Skeletal muscle cell (primary cell): ENCODE results near the gene RAP1GAP2.
"Not testable (repeated sequence)": the region's sequence is repeated elsewhere in the genome, so short reads cannot be mapped to it uniquely, and the experiment has no call there.

ENCODE experiments used
- DNase-seq: peaks from one replicate; pipeline ENCODE4 v3.0.0-alpha.2; 2010; ENCODE audit warnings: low read depth
- H3K4me3 ChIP-seq: 2 replicates; pipeline ENCODE4 v1.5.1; 2011; ENCODE audit warnings: low read depth, mild to moderate bottlenecking, control low read depth, low read length, moderate library complexity

The RAP1GAP2 gene

DNA sequence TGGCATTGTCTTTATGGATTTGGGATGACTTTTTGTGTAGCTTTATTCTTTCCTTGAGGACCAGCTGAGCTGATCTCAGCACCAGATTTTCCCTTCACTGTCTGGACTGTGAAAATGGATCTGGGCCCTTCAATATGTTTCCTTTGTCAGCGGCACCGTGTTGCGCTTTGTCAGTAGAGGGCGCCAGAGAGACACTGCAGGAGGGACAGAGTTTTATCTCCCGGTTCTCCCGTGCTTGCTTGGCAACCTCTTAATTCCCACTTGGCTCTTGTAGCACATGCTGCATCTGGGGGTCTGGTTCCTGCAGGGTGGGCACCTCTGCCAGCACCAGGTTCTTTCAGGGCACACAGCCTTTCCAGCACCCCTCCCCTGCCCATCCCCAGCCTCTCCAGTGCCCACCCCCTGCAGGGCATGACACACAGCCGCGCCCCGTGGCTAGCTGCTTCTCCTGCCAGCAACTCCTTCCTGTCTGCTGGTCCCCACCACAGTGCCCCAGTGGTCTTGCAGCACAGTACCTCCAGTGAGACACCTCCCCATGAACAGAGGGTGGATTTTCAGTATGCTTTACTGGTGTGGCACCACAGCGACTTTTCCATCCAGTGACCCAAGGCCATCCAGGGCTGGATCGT, 247.6 kb downstream of the RAP1GAP2 start:
- DNase-seq: no peak
- no peak overlapping the region for H3K4me3 ChIP-seq

DNA sequence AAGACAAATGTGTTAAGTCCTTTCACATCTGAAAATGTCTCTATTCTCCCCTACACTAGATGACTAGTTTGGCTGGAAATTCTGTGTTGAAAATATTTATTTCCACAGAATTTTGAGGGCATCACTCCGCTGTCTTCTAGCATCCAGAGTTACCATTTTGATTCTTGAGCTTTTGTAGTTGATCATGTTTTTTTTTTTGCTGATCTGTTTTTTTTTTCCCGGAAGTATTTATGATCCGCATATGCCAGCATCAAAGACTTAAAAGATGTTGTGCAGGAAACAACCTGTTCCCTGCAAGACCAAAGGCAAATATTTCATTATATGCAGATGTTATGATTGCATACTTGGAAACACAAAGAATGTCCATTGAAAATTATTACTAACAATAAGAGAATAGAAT, 250.5 kb downstream of the RAP1GAP2 start:
- DNase-seq: no peak

DNA sequence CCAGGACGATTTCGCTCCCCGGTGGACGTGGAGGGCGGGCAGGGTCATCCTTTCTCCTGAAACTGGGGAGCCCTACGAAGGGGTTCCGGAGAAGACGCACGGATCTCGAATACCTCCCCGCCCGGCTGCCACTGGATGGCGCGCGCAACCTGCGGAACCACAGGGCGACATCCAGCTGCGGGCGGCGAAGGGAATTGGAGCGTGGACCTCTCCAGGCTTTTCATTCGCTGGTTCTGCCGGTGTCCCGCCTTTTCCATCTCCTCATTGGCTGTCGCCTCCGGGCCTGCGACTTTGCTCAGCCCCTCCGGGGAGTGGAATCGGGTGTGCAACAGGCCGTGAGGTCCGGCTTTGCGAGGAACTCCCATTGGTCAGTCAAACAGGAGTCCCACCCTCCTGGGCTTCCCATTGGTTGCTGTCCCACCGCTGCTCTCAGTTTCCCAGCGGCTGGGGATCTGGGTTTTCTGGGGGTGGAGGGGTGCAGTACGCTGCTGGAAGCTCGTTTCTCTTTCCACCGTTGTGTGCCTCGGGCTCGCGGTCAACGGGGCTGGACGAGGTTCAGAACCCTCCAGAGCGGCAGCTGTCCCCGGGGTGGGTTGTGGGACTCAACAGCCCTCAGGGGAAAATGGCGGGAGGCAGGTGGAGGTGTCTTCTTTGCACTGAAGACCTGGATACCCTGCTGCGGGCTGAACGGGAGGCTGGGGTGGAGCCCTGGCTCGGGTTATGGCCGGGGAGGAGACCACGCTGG, 252.7 kb downstream of the RAP1GAP2 start:
- H3K4me3 ChIP-seq: peak overlapping the region; percentile 76
- DNase-seq: peak; percentile 93

More for the DNA sequence above, 250.5 kb downstream of the RAP1GAP2 start:
- H3K4me3 ChIP-seq: no peak overlapping the region

DNA sequence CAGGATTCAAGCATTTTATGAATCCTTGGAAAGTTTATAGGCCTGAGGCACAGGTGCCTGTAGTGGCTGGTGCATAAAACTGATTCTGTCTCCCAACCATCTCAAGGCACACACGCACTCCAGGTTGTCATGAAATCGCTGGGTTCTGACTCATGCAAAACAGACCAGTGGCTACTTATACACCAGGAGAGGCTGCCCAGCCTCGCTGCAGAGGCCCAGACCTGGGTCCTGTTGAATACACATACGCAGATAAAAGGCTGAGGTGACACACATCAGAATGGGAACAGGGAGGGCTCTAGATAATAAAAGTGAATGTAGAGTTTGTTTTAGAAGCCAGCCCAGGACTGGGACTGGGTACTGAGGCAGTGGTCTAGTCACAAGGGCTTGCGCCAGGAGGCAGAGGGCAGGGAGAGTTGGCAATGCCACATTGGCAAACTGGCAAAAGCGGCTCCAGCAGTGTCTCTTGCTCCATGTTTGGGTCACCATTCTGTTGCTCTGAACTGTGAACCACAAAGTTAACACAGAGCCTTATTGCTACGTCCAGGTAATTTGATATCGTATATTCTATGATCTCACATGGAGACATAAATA, 253.6 kb downstream of the RAP1GAP2 start:
- H3K4me3 ChIP-seq: peak overlapping the region; percentile 76
- no peak for DNase-seq

DNA sequence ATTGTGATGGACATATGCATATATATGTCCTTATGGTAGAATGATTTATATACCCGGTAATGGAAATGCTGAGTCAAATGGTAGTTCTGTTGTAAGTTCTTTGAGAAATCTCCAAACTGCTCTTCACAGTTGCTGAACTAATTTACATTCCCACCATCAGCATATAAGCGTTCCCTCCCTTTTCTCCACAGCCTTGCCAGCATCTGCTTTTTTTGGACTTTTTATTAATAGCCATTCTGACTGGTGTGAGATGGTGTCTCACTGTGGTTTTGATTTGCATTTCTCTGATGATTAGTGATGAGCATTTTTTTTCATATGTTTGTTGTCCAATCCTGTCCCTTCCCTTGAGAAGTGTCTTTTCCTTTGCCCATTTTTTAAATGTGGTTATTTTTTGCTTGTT, 258.6 kb downstream of the RAP1GAP2 start:
- H3K4me3 ChIP-seq, DNase-seq: not testable (repeated sequence)

DNA sequence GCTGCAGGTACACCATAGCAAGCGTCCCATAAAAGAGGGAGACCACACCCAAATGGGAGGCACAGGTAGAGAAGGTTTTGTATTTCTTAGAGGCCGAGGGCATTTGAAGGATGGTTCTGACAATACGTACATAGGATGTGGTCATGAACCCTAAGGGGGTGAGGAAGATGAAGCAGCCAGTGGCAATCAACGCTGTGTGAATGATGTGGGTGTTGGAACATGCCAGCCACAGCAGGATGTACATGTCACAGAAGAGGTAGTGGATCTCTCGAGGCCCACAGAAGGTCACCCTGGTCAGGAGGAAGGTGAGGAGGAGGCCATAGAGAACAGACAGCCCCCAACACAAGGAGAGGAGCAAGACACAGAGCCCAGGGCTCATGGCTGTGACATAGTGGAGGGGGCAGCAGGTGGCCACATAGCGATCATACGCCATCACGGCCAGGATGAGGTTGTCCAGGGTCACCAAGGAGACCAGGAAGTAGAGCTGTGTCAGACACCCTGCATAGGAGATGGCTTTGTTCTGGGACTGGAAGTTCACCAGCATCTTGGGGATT, 266.7 kb downstream of the RAP1GAP2 start:
- H3K4me3 ChIP-seq, DNase-seq: not testable (repeated sequence)

DNA sequence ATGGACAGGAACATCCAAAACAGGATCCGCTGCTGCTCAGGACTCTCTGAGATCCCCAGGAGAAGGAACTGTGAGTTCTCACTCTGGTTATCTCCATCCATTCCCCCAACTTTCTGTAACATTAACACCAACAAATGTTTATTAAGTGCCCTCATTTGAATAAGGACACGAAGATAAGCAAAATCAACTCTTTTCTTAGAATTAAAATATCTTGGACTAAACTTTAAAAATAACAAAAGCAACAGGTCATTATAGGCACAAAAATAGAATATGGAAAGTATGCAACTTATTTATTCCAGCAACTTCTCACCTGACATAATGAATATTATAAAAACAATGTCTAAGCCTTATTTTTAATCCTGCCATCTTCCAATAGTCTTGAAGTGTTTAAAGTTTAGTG, 267.3 kb downstream of the RAP1GAP2 start, which contains the start of gene OR1D5:
Gene OR1D5 (minus strand): TSS at position 101 of the 400 bp plus-strand sequence. CDS start 0 bp downstream, at position 101.
- H3K4me3 ChIP-seq, DNase-seq: not testable (repeated sequence)

DNA sequence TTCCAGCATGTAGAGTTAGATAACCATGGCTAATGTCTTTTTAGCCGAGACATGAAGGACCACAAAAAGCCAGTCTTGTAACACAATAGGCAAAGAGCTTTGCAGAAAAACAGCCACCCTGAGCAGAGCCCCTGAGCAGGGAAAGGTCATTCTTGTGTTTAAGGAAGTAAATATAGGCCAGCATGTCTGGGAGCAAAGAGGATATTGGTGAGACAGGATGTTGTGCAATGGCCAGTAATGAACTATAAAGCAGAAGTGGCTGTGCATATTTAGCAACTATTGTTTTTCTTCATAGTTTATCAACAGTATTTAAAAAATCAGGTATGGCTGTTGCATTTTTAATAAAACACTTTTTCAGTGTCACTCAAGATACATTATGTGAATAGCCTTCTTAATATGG, 269.0 kb downstream of the RAP1GAP2 start:
- not testable (repeated sequence) for H3K4me3 ChIP-seq, DNase-seq

DNA sequence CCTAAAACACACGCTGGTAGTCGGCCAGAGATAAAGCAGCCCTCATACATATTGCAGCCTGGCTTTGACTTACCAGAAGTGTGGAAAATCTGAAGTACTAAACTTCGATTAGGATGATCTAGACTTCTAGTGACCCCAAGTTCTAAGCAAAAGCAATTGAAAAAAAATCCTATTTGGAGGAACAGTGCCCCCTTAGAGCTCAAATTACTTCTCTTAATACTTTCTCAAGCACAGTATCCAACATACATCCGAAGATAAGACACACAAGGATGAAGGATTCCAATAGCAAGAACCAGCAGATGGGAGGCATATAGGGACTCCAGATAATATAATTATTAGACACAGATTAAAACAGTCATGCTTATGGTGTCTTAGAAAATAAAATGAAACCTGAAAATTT, 277.6 kb downstream of the RAP1GAP2 start:
- not testable (repeated sequence) for H3K4me3 ChIP-seq, DNase-seq
